GM21423 (cell line): Measurements from ENCODE around the gene SEZ6.

Experiments
- ATAC-seq: cut with Tn5 transposase; IDR thresholded peaks from one replicate; pipeline ENCODE4 v1.9.1; 2021; ENCODE audit warnings: mild to moderate bottlenecking, moderate library complexity; ENCODE audit not compliant: unreplicated experiment

SEZ6 gene

DNA sequence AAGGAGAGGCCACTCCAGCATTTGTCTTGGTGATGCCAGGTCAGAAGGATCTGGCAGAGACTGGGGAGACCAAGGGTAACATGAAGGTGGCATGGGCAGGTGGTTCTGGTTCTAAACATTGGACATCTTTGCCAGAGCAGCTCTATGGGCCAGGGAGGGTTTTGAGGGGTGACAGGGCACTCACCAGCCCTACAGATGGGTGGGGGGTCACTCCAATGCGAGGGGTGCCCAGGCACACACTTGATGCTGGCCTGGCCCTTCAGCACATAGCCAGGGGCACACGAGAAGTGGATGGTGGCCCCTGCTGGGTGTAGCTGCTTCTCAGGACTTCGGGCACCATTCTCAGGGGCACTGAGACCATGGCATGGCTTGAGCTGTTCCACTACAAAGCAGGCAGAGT is 49.0 kb downstream of the SEZ6 start:
- no peak for ATAC-seq

DNA sequence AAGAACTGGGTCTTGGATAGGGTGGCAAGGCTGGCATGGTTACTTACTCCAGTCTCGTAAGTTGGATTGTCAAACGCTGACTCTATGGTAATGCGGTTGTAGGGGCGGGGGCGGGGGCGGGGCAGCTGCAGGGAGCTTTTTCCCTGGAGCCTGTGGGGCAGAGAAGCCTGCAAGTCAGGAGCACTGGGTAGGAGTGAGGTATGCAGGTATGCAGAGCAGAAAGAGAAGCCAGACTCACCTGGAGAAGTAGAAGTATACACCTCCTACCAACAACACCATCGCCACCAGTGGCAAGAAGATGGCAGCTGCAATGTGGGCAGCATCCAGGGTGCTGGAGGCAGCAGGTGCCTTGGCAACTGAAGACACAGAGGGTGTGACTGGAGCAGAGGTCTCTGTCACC is 49.7 kb downstream of the SEZ6 start:
- no peak for ATAC-seq

DNA sequence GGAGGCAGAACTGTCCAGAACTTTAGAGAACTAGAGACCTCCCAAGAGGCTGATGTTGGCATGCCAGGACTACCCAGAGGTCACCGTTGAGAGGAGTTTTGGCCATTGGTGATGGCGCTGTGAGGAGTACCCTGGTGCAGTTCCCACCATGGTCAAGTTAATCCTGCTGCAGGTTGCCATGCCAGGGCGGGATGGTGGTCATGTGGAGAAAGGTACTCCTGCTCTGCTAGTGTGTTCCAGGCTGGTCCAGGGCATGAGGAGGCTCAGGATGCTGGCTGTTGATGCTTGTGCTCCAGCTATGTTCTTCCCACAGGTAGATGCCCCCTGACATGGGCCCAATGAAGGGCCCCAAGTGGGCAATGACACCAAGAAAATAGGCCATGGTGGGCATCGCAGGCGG is 50.4 kb downstream of the SEZ6 start:
- no peak for ATAC-seq

DNA sequence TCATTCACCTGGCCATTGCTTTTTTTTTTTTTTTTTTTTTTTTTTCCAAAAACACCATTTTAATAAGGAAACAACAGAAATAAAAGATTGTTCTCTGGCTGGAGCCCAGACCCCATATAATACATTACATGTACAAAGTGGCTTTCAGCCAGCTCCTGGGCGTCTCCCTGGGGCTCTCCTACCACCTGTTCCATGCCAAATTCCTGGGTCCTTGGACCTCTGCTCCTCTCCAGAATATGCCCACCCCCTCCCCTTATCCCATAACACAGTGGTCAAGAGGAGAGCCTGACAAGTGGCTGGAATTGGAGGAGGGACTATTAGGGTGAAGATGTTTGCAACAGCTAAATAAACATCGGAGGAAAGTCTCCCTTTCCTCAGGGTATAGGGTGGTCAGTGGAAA is 50.9 kb downstream of the SEZ6 start:
- no peak for ATAC-seq

DNA sequence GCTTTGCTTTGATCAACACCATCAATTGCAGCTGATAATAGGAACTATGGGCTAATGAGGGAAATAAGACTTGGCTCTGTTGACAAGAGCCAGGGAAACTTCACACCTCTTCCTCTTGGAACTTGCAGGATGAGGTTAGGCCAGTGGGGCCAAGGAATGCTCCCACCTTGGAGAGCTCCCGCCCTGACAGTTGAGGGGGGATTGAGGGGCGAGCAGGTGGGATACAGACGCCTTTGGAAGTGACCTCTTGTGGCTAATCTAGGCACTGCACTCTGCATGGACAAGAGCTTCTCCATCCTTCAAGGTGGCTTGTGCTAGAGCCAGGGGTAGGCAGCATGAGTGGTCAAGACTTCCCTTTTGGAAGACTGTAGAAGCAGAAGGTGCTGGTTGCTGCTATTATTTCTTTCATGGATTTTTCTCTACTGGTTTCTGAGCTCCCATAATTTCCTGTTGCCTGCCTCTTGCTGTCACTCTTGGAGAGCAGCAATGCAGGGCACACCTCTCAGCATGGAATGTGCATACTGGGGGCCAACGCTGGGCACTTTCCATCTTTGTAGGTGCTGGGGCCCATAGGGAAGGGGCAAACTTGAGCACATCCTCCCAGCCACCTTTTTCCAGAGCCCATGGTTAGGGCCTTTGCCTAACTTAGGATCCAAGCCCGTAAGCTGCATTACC is 52.3 kb downstream of the SEZ6 start:
- ATAC-seq, result no peak

DNA sequence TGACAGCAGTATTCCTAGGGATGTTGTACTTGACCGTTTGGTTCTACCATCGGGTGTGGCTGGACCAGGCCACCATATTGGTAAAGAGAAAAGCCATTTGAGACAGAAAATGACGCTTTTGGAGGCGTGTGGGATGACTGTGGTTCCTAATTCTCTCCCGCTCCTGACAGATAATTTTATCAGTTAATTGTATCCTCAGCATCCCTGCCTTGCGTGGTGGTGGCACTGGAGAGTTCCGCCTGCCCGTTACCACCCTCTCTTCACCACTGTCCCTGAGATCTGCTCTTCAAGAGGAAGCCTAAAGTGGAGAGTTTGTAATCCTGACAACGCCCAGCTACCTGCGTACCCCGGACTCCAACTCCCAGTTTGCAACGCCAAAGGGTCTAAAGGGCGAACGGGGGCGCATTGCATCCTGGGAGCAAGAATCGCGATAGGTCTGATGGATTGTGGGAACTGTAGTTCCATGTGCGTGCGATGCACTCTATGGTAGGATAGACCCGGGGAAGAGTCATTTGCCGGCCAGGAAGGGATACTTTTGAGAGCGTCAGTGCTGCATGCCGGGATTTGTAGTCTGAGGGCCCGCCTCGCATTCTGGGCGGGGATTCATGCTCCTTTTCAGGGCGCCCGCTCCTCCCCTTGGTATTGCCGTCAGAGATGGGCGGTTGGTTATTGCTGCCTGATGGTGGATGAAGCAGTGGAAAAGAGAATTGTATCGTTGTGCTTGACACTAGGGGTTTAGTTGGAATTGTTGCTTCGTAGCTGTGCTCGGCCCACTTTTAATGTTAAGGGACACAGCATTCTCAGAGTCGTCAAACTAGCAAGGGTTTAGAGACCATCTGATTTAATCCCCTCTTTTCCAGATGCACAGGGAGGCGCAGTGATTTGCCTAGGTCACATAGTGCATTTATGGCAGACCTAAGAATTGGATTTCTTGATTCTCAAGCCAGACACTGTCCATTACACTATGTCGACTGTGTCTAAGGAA is 53.5 kb downstream of the SEZ6 start:
- ATAC-seq, result peak; percentile 57

DNA sequence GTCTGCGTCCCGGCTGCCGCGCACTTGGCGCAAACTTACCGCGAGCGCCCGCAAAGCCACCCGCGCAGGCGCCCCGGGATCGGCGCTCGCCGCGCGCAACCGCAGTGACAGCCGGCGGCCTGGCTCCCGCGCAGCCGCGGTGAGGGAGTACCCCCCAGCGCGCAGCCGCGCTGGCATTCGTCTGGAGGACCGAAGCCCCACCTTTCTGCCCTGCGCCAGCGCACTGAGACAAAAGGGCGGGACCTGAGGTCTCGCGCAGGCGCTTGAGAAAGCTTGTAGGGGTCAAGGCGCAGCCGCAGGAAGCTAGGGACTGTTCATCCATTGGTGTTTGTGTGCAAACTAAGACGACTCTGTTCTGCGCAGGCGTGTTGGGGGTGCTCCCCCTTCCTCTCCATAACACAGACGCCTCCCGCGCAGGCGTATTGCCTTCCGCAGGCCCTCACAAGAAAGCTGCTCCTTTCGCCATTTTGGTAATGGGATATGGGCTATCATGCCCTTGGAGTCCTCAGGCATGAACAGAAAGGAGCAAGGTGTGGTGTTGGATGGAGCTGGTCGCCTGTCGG is 54.3 kb downstream of the SEZ6 start, which contains the start of gene PHF12:
TSS of gene PHF12 (minus strand) at position 91 of the 563 bp plus-strand sequence. CDS start 558 bp downstream, outside the sequence.
- ATAC-seq, result peak; percentile 56

DNA sequence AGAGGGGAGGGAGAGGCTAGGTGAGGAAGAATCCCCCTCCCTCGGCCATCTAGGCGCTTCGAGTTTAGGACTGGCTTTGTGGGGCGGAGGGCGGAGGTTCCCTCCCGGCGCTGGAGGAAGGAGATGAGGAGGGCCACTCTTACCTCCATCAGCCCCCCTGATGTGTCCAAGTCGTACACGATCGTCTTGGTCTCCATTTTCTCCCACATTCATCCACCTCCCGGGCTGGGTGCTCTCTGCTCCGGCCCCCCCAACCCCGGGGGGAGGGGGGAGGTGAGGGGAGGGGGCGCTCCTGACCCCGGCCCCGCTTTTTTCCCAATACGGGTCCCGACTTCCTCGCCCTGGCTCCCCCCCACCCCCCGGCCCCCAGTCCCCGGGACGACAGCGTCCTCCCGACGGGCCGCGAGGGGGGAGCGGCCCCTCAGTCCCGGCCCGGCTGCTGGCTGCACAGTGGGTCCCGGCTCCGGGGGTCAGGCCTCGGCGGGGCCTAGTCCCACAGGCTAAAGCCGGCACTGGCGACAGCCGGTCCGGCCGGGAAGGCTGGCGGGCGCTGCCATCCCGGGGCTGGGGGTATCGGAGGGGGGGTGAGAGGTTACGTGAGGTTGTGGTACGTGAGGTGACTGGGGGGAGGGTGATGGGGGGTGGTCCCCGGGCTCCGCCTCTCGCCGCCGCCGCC is 54.9 kb downstream of the SEZ6 start:
- ATAC-seq, result no peak

DNA sequence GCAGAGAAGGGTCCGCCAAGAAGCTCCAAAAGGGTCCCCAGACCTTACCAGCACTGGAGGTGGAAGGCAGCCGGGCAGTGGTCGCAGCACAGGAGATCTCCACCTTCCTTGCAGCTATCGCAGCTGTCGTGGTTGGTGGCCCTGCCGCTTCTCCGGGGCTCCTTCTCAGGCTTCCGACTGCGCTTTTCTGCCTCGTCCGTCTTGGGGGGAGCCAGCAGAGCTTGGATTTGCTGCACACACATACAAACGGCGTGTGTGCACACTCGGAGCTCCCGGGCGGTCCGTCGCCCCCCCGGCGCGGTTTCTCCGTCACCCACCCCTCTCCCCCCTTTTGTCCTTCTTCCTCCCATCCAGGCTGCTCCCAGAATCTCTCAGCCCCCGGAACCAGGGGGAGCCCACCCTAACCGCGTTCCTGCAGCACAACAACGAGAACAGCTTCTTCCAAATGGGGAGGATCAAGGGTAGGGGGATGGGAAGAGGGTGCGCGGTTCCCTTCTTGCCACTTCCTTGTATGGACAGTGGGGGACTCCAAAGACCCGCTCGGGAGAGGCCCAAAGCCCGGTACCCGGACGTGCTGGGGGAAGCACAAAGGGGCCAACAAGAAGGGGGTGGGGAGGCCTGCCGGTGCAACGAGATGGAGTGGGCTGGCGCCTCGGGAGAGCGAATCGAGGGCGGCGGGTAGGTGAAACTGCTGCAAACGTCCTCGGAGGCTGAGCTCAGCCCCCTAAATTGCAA is 55.6 kb downstream of the SEZ6 start:
- no peak for ATAC-seq

DNA sequence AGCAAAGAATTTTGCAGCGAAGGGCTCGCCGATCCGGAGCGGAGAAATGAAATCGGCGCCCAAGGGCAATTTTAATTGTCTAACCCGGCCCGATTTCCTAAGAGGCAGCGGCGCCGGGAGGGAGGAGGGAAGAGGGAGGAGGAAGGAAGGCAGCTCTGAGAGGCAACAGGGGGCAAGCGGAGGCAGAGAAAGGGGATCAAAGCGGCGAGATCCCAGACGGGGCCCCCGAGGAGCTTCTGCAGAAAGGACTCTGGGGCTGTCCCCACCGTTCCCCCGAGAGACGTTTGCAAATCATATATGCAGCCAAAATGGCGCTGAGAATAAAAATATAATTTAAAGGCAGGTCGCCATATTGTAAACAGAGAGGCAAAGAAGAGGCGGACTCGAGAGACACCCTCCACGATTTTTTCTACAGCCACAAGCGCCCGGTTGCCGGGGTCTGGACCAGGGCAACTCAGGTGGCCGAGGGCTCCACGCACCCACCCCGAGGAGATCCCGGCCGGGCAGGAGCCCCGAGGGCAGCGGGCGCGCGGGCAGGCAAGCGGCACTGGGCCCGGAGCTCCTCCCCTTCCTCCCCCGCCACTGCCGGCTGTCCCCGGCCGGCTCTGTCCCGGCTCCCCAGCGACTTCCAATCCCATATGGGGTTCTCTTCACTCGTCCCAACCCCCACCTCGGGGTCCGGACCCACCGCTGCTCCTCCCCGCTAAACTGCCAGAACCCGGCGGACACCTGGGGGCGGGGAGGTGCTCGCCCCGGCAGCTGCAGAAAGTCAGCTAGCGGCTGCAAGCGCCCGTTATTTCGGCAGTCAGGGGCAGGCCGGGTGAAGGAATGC is 56.4 kb downstream of the SEZ6 start:
- ATAC-seq, result no peak

DNA sequence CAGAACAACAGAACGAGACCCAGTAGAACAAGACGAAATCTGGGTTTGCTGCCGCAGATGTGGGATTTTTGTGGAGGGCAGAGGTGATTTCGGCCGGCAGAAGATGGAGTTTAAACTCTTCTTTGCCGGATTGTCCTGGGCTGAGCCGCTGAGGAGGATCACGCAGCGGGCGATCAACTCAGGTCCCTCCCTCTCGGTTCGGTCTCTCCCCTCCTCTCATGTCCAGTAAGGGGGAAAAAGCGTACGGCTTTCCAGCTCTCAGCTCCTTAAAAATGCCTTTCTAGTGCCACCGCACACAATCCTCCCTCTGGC is 57.0 kb downstream of the SEZ6 start:
- no peak for ATAC-seq

DNA sequence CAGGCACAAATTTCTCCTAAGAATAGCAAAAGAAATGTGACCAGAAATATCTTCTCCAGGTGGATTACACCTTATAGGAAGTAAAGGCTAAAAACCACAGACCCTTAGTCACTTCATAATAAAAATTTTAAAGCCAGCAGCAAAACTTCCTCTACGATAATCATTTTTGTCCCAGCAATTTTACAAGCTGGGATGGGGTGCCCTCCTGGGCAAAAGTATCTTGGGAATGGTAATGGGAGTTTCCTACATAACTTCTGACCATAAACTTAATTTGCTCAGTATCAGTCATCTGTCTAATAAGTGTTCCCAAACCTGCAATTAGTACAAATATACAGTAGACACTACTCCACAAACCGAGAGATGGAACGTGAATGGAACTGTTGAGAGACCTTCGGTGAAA is 57.5 kb downstream of the SEZ6 start:
- no peak for ATAC-seq

DNA sequence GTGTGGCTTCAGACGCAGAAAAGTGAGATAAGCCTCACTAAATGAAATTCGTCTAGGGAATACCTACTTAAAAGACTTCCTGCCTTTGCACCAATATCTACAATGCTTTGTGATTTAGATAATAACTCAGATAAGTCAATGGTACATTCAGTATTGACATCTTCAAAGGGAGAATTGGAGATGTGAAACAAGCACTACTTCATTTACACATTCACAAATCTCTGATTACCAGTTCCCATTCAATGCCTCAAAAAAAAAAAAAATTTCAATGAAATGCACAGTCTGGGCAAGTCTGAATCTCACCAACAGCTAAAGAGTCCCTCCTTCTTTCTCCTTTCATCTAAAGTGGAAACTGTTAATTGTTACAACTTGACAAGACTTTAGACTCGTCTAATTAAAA is 58.2 kb downstream of the SEZ6 start:
- ATAC-seq, result no peak

DNA sequence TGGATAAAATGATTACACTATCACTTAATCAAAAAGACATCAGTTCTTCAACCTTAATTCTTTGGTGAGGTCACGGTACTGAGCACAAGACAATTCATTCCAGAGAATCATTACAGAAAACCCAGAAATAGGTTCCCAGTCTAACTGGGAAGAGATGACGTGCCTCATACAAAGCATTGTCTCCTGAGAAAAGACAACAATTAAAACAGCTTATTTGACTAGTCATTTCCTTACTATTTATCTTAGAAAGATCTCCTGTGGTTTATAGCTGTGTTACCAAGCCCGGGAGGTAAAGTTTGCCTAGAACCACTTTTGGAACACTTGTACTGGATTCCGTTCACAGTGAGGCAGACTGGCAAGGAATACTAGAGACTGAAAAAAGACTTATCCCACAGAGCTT is 59.6 kb downstream of the SEZ6 start:
- no peak for ATAC-seq

DNA sequence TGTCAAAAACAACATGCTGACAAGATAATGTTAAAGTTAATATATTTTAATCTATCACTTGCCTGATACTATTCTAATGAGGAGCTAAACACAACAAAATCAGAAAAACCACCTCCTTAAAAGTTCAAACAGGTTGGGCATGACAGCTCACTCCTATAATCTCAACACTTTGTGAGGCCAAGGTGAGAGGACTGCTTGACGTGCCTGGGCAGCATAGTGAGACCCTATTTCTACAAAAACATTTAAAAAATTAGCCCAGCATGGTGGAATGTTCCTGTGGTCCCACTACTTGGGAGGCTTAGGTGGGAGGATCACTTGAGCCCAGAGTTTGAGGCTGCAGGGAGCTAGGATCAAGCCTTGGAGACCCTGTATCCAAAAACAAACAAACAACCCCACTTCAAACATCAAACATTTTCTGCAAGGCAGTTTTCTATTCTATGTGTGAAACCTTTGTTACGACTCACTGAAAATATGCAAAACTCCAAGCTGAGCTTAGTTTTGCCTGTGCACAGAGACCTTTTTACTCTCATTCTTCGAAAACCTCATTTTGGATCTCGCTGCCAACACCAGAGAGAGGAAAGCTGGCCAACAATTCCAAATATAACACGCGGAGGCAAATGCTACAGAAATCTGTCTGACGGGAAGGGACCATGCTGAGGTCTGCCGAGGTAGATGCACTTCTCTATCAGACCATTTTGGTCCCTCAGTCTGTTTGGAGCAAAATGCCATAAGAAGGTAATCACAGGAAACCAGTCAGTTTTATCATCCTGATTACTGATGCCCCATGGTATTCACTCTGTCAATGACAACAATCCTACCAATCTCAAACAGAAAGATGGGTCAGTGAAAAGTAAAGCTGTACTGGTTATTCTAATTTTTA is 60.7 kb downstream of the SEZ6 start:
- ATAC-seq, result no peak

DNA sequence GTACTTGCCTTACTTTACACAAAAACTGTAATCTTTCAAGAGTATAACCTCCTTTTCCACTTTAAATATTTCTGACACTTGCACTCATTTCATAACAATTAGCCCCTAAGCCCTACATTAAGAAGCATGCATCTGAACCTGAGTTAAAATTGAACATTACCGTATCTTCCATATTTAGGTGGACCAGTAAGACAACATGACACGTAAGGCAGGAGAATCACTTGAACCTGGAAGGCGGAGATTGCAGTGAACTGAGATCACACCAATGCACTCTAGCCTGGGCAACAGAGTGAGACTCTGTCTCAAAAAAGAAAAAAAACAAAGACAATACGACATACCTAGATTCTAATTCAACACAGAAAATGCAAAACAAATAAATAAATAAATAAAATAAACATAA is 61.5 kb downstream of the SEZ6 start:
- ATAC-seq, result no peak

DNA sequence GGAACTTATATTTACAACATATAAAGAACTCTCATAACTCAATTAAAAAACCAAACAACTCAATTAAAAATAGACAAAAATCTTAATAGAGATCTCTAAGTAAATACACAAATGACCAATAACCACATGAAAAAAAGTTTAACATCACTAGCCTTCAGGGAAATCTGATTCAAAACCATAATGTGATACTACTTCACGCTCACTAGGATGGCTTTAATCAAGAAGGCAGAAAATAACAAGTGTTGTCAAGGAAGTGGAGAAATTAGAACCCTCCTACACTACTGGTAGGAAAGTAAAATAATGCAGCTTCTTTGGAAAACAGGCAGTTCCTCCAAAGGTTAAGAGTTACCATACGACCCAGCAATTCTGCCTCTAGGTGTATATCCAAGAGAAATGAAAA is 62.9 kb downstream of the SEZ6 start:
- no peak for ATAC-seq

DNA sequence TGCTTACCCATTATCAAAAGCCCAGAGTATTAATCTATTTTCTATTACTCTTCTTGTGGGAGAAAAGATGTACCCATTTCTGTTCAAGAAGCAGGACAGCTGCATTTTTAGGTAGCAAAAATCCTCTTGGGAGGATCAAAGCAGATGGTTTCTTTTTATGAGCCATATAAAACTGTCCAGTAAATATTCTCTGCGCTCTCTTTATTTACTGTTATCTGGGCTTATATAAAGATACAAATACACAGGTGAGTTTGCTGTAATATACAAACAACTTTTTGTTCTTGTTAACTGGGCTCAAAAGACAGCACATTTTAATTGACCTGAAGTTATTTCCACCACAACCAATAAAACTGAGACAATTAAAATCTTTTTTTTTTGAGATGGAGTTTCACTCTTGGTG is 64.6 kb downstream of the SEZ6 start:
- no peak for ATAC-seq

DNA sequence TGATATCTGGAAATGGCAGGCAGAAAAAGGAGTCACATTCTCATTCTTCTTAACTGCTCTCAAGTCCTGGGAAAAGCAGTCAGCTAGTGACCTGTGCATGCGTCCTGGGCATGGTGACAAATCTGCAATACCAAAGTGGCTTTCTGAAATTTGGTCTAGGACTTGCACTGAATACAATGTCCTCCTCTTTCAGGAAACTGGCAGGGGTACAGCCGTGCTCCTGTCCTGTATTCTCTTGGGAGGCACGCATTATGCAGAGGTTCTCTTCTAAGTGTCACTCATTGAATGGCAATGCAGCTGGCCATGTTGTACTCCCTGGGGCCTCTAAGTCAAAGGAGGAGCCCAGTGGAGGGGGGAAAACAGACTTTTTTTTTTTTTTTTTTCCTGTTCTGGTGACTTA is 65.2 kb downstream of the SEZ6 start:
- no peak for ATAC-seq
